ENCODE results near the gene TUBB6. TPM values are rescaled to one million over a fixed set of nuclear protein-coding genes. Genes with fewer than 3 reads are reported as not detected.

TUBB6 gene
- total RNA-seq, 1 donor from 2014 or later: 110 TPM

DNA sequence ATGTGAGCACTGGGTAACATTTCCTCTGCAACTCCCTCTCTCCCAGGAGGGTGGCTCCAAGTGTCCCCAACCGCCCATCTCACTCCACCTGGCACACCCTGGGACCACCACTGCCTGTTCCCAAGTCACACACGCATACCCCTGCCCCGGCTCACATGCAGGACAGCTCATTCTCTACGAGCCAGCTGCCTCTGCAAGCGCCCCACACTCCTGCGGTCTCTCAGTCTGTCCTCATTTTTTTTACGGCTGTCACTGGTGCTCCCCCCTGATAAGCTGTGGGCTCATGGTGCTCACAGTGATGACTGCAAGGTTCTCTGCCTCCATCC, 38.2 kb downstream of the TUBB6 start:
- TF ChIP-seq, protein P1, sequence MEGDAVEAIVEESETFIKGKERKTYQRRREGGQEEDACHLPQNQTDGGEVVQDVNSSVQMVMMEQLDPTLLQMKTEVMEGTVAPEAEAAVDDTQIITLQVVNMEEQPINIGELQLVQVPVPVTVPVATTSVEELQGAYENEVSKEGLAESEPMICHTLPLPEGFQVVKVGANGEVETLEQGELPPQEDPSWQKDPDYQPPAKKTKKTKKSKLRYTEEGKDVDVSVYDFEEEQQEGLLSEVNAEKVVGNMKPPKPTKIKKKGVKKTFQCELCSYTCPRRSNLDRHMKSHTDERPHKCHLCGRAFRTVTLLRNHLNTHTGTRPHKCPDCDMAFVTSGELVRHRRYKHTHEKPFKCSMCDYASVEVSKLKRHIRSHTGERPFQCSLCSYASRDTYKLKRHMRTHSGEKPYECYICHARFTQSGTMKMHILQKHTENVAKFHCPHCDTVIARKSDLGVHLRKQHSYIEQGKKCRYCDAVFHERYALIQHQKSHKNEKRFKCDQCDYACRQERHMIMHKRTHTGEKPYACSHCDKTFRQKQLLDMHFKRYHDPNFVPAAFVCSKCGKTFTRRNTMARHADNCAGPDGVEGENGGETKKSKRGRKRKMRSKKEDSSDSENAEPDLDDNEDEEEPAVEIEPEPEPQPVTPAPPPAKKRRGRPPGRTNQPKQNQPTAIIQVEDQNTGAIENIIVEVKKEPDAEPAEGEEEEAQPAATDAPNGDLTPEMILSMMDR (IDR thresholded peaks at IDR 0.05): no peak
- peaks cover 95% of the 10 kb centered on the region for H3K36me3 ChIP-seq
- H3K4me3 ChIP-seq: no peak overlapping the region
- H3K27ac ChIP-seq: no peak overlapping the region
- H3K27me3 ChIP-seq: no peaks in the 10 kb centered on the region
- intact Hi-C loops (cut with DNase I): no loop called here
- ATAC-seq: peak; percentile 31
- DNase-seq: no peak
- H3K4me1 ChIP-seq: no peaks in the 10 kb centered on the region
- no peaks in the 10 kb centered on the region for H3K9me3 ChIP-seq

DNA sequence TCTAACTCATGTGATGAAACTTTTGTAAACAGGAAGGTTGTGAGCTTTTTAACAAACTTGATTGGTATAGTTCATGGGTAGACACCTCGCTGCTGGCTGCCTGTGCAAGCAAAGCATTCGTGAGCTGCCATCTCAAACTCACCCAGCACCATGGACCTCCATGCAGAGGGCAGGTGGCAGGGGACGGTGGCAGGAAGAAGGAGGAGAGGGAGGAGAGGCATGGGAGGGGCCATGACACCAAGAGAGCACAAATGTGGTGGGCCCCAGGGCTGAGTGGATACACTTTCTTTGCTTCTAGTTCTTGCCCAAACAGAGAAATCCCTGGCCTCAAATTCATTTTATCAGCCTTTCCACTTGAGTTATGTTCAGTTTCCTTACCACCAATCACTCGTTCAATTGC, 39.9 kb downstream of the TUBB6 start:
- ATAC-seq (no peak), DNase-seq (no peak)
- no peaks in the 10 kb centered on the region for H3K9me3 ChIP-seq
- H3K4me1 ChIP-seq: no peaks in the 10 kb centered on the region
- H3K36me3 ChIP-seq: peaks cover 95% of the 10 kb centered on the region
- TF ChIP-seq, protein P1 (IDR thresholded peaks at IDR 0.05): no peak
- no peak overlapping the region for H3K4me3 ChIP-seq
- intact Hi-C loops (cut with DNase I): no loop called here
- no peaks in the 10 kb centered on the region for H3K27me3 ChIP-seq
- no peak overlapping the region for H3K27ac ChIP-seq

DNA sequence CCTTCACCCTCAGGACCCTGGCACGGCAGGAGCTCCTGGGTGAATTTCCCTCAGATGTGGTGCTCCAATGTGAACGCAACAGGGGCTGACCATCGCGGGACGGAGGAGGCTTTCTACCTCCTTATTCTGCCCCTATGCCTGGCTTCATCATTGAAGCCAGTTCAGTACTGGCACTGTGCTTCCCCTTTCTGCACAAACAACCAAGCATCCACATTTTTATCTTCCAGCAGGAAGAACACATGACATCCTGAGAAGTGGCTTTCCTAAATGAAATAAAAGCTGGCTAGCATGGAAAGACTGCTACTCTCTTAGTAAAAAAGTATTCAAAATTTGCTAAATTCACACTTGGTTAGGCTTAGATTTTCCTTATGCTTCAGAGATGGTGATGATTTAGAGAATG, 44.1 kb downstream of the TUBB6 start:
- intact Hi-C loops (cut with DNase I): no loop called here
- H3K27ac ChIP-seq: no peak overlapping the region
- no peak overlapping the region for H3K4me3 ChIP-seq
- no peak for DNase-seq
- ATAC-seq: no peak
- H3K4me1 ChIP-seq: no peaks in the 10 kb centered on the region
- no peaks in the 10 kb centered on the region for H3K27me3 ChIP-seq
- H3K36me3 ChIP-seq: peaks cover 96% of the 10 kb centered on the region
- TF ChIP-seq, protein P1 (IDR thresholded peaks at IDR 0.05): no peak
- H3K9me3 ChIP-seq: no peaks in the 10 kb centered on the region

DNA sequence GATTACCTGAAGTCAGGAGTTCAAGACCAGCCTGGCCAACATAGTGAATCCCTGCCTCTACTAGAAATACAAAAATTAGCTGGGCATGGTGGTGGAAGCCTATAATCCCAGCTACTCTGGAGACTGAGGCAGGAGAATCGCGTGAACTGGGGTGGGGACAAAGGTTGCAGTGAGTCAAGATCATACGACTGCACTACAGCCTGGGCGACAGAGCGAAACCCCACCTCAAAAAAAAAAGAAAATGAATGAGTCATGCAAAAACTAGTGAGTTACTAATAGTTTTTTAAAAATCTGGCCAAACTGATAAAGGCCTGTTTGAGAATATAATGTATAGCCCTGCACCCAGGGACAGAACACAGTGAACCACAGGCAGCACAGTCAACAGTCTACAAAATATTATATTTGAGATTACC, 51.5 kb downstream of the TUBB6 start:
- intact Hi-C loops (cut with DNase I): no loop called here
- Histone ChIP-seq H3K4me3 (no peak overlapping the region), H3K4me1 (no peaks in the 10 kb centered on the region), H3K36me3 (peaks cover 99% of the 10 kb centered on the region), H3K27ac (no peak overlapping the region), H3K27me3 (no peaks in the 10 kb centered on the region), H3K9me3 (no peaks in the 10 kb centered on the region)
- ATAC-seq (no peak), DNase-seq (no peak)
- TF ChIP-seq, protein P1 (IDR thresholded peaks at IDR 0.05): no peak

DNA sequence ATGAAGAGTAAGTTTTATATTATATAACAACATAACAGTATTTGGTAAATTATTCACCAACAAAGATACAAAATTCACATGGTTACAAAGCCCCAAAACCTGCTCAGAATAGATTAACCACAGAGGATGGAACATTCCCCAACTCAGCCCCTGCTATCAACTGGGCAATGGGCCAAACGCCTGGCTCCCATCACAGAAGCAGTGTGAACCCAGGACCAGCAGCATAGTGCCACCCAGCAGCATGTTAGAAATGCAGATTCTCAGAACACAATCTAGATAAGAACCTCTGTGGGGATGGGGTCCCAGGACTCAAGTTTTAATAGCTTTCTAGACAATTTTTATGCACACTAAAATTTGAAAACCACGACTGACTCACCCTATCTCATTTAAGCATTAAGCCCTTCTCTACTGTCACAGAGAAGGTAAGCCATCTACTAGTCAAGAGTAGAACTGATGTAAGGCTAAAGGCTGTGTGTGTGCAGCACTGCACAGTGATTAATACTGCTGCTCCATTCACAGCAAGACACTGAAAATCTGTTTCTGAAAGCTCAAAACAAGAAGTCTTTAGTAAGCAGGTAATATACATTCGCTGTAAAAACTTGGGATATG, 53.8 kb downstream of the TUBB6 start:
- Histone ChIP-seq H3K4me1 (no peaks in the 10 kb centered on the region), H3K36me3 (peaks cover 100% of the 10 kb centered on the region), H3K9me3 (no peaks in the 10 kb centered on the region), H3K27ac (no peak overlapping the region), H3K27me3 (no peaks in the 10 kb centered on the region), H3K4me3 (no peak overlapping the region)
- DNase-seq: no peak
- intact Hi-C loops (cut with DNase I): no loop called here
- TF ChIP-seq, protein P1 (IDR thresholded peaks at IDR 0.05): no peak
- ATAC-seq: no peak
